ENCODE measurements around the gene OR6B1. TPM values are rescaled to one million over a fixed set of nuclear protein-coding genes. Genes with fewer than 3 reads are reported as not detected.

The OR6B1 gene
- total RNA-seq (2022; extraction: Qiagen RNA extraction), result not detected in 5 replicates

DNA sequence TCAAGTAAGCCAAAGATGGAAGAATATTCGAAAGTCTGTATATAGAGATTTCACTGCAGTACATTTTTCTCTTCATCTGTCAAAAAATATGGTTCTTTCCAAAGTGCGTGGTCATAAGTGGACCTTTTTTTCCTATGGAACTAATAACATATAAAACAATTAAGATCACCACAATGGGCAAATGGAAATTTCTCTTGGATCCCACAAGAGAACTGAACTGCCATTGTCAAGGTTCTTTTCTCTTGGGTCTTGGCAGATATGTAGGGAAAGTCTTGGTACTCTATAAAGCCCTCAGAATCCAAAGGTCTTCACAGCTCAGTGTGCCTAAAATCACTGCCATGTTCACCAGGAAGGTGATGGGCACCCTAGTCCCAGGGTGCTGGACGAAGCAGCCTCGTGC lies at the start of gene OR6B1:
OR6B1 (plus strand) TSS at position 301 of the 400 bp plus-strand sequence. CDS start 3,677 bp downstream, outside the sequence.

DNA sequence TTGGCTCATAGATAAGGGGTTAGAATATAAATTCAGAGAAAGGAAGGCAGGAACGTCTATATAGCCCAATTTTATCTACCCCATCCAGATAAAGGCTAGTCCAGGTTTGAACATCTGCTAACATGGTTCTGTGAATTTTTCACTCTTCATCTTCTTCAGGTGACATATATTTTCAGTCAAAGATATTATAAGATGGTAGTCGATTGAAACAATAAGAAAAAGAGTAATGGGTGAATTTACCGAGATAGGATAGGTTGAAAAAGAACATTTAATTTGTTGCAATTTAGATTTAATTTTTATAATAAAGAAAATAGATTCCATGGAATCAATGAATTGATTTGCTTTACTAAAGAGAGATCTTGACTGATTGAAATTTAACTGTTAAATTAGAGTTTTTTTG lies 45.6 kb upstream of the OR6B1 start, which contains the start of gene OR2F1:
OR2F1 (plus strand) TSS at position 301 of the 400 bp plus-strand sequence. CDS start 5,127 bp downstream, outside the sequence.

DNA sequence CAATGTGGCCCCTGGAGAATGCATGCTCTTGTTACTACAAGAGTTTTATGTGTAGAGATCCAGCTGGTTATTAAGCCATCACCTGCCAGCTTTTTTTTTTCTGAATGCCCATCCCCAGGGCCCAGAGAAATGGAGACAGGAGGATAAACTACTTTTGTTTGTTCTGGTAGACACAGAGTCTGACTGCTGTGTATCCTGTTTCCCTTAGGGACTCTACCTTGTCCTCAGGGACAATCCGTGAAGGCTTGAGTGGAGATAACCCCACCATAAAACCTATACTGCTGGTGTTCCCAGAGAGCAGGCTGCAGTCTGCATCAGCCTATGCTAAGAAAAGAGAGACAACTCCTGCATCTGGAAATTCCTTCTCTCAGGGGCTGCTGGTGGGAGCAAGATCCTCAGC lies 48.5 kb downstream of the OR6B1 start, which contains the start of gene OR2A5:
OR2A5 (plus strand) TSS at position 301 of the 400 bp plus-strand sequence. CDS start 1,454 bp downstream, outside the sequence.

Other genes with a start within 250 kb of the OR6B1 start
- not detected in 5 replicates for gene CTAGE6, start 242.6 kb upstream of the OR6B1 start, total RNA-seq (2022; extraction: Qiagen RNA extraction)
- gene TCAF1, start 98.1 kb upstream of the OR6B1 start, total RNA-seq (2022; extraction: Qiagen RNA extraction), result 14.1 to 21.5 TPM (median 18.5 TPM) in 5 replicates
- not detected in 5 replicates for gene OR2F2, start 65.1 kb upstream of the OR6B1 start, total RNA-seq (2022; extraction: Qiagen RNA extraction)
- not detected in 5 replicates for gene OR2F1, start 45.5 kb upstream of the OR6B1 start, total RNA-seq (2022; extraction: Qiagen RNA extraction)
- gene OR2A5, start 48.6 kb downstream of the OR6B1 start, total RNA-seq (2022; extraction: Qiagen RNA extraction), result not detected in 5 replicates
- not detected in 5 replicates for gene OR2A25, start 69.5 kb downstream of the OR6B1 start, total RNA-seq (2022; extraction: Qiagen RNA extraction)
- gene OR2A12, start 86.0 kb downstream of the OR6B1 start, total RNA-seq (2022; extraction: Qiagen RNA extraction), result not detected in 5 replicates
- gene OR2A2, start 109.3 kb downstream of the OR6B1 start, total RNA-seq (2022; extraction: Qiagen RNA extraction), result not detected in 5 replicates
- not detected in 5 replicates for gene OR2A14, start 122.9 kb downstream of the OR6B1 start, total RNA-seq (2022; extraction: Qiagen RNA extraction)
- not detected in 5 replicates for gene CTAGE4, start 183.1 kb downstream of the OR6B1 start, total RNA-seq (2022; extraction: Qiagen RNA extraction)
- gene ARHGEF35, start 195.5 kb downstream of the OR6B1 start, total RNA-seq (2022; extraction: Qiagen RNA extraction), result 0.20 to 0.42 TPM (median 0.28 TPM) in 5 replicates
- not detected in 5 replicates for gene OR2A42, start 239.3 kb downstream of the OR6B1 start, total RNA-seq (2022; extraction: Qiagen RNA extraction)

All from A549 treated with CORT108297 at 1 μM for 4 hours (cell line).